Measurements from ENCODE around the gene RIC8B. TPM values are rescaled to one million over a fixed set of nuclear protein-coding genes. Genes with fewer than 3 reads are reported as not detected.

The RIC8B gene
- total and polyA plus RNA-seq, 8 donors: 2.2 to 71.0 (median 5.6) TPM

GRCh38 chr12:106924268-106924861 lies 149.9 kb downstream of the RIC8B start:
- no peak overlapping the region for H3K4me3 ChIP-seq
- H3K36me3 ChIP-seq: no peaks in the 10 kb centered on the region
- no peaks in the 10 kb centered on the region for H3K9me3 ChIP-seq
- no peaks in the 10 kb centered on the region for H3K4me1 ChIP-seq
- TF ChIP-seq CTCF (IDR thresholded peaks at IDR 0.05): no peak
- TF ChIP-seq POLR2A (IDR thresholded peaks at IDR 0.05): no peak
- no peak for TF ChIP-seq POLR2AphosphoS5 (IDR thresholded peaks at IDR 0.05)
- TF ChIP-seq EP300 (IDR thresholded peaks at IDR 0.05): no peak
- WGBS, 5 donors: 40 to 57% (median 52%) methylated on average over 3 of the region's 3 CpGs
- intact Hi-C loops (cut with DNase I; ENCODE audit: low total_unique reads): no loop called here
- H3K27ac ChIP-seq: no peak overlapping the region
- peaks cover 0 to 2% (median 0%) of the 10 kb centered on the region in 3 donors for H3K27me3 ChIP-seq
- no peak for DNase-seq

- Histone ChIP-seq H3K4me1 (no peaks in the 10 kb centered on the region), H3K27ac (no peak overlapping the region), H3K9me3 (no peaks in the 10 kb centered on the region), H3K27me3 (peaks cover 0 to 4% (median 0%) of the 10 kb centered on the region in 3 donors), H3K36me3 (no peaks in the 10 kb centered on the region), H3K4me3 (no peak overlapping the region)
- WGBS, 5 donors: 96 to 100% (median 100%) methylated on average over 1 of the region's 1 CpG
- TF ChIP-seq POLR2A (IDR thresholded peaks at IDR 0.05) (no peak), CTCF (IDR thresholded peaks at IDR 0.05) (no peak), POLR2AphosphoS5 (IDR thresholded peaks at IDR 0.05) (no peak), EP300 (IDR thresholded peaks at IDR 0.05) (no peak)
- intact Hi-C loops (cut with DNase I; ENCODE audit: low total_unique reads): no loop called here
- DNase-seq: no peak
These were observed 152.2 kb downstream of the RIC8B start for GRCh38 chr12:106926657-106927056.

DNA sequence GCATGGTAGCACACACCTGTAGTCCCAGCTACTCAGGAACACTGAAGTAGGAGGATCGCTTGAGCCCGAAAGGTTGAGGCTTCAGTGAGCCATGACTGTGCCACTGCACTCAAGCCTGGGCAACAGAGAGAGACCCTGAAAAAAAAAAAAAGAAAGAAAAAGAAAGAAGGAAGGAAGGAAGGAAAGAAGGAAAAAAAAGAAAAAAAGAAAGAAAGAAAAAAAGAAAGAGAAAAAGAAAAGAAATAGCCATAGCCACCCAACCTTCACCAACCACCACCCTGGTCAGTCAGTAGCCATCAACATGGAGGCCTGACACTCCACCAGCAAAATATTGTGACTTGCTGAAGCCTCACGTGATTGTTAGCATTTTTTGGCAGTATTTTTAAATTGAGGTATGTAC lies 159.8 kb downstream of the RIC8B start:
- DNase-seq: no peak

More for the DNA sequence above, 159.8 kb downstream of the RIC8B start:
- Histone ChIP-seq H3K4me3 (no peak overlapping the region), H3K4me1 (no peaks in the 10 kb centered on the region), H3K36me3 (no peaks in the 10 kb centered on the region), H3K9me3 (no peaks in the 10 kb centered on the region), H3K27me3 (peaks cover 0 to 6% (median 0%) of the 10 kb centered on the region in 3 donors), H3K27ac (no peak overlapping the region)
- TF ChIP-seq POLR2AphosphoS5 (IDR thresholded peaks at IDR 0.05) (no peak), POLR2A (IDR thresholded peaks at IDR 0.05) (no peak), CTCF (IDR thresholded peaks at IDR 0.05) (no peak), EP300 (IDR thresholded peaks at IDR 0.05) (no peak)
- 80 to 88% (median 83%) methylated on average over 3 of the region's 3 CpGs for WGBS, 5 donors
- intact Hi-C loops (cut with DNase I; ENCODE audit: low total_unique reads): no loop called here

Other genes starting within 250 kb of the RIC8B start
- gene RFX4, start 191.7 kb upstream of the RIC8B start, total RNA-seq: not detected
- gene RFX4, start 191.7 kb upstream of the RIC8B start, polyA plus RNA-seq: not detected
- 100 to 1,000 TPM in 2 of 5 donors, 10 to 100 TPM in 3; 26.8 to 108 (median 36.7) TPM for gene TMEM263, start 181.2 kb downstream of the RIC8B start, total RNA-seq
- gene TMEM263, start 181.2 kb downstream of the RIC8B start, polyA plus RNA-seq: 10 to 100 TPM; 12.9 to 32.1 (median 21.1) TPM
- gene MTERF2, start 212.5 kb downstream of the RIC8B start, total RNA-seq: 10 to 100 TPM; 15.2 to 32.5 (median 17.1) TPM
- 10 to 100 TPM in 2 of 3 donors, 1 to 10 TPM in 1; 9.0 to 18.8 (median 13.9) TPM for gene MTERF2, start 212.5 kb downstream of the RIC8B start, polyA plus RNA-seq